Measurements from ENCODE around the gene ZFPL1. TPM values are rescaled to one million over a fixed set of nuclear protein-coding genes. Genes with fewer than 3 reads are reported as not detected.

Gene ZFPL1
- total and polyA plus RNA-seq, 10 of the 15 experiments (the other 5 are each of a cell fraction or from before 2014, with no cell fraction given), result 2.2 to 37.8 (median 27.0) TPM

DNA sequence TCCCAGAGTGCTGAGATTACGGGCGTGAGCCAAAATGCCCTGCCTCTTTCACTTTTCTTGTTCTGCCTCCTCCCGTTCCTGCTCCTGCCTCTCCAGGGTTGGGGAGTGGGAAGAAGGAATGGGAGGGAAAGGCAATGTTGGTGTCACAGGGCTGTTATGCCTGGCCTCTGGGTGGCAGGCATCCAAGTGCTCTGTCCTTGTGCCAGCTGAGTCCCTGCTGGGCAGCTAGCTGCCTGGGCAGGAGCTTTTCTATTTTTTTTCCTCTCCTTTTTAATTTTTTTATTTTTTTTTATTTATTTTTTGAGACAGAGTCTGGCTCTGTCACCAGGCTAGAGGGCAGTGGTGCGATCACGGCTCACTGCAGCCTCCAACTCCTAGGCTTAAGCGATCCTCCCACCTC lies 47.1 kb upstream of the ZFPL1 start:
- no peak for FAIRE-seq
- H2AFZ ChIP-seq (ENCODE audit: control insufficient read depth, low read depth, low read length), result no peak overlapping the region
- peaks cover 0 to 3% of the 10 kb centered on the region in 2 experiments; a peak in 1 of 4 replicates for H3K36me3 ChIP-seq (ENCODE audit: control insufficient read depth in 2 of 2, insufficient read depth in 2 of 2, low read length in 1 of 2)
- H3K27ac ChIP-seq (ENCODE audit: control insufficient read depth, insufficient read depth), result no peak overlapping the region
- ATAC-seq, result no peak
- no peaks in the 10 kb centered on the region for H3K27me3 ChIP-seq (replicated peaks in 1 of 2; ENCODE audit: control insufficient read depth in 2 of 2, insufficient read depth in 2 of 2, low read length in 1 of 2)
- no TSS peak for BruUV-seq (replicated peaks)
- H3K4me3 ChIP-seq, result no peak overlapping the region
- in situ Hi-C loops (cut with MboI), result no loop called here
- H3K4me1 ChIP-seq (ENCODE audit: control insufficient read depth, insufficient read depth, low read length), result peaks cover 14% of the 10 kb centered on the region
- ChIA-PET CTCF (interaction anchor here (1.7 kb wide), 2 partner anchors 73 to 145 kb away, joined by 3 to 4 read pairs; partner anchors contain the start of gene CAPN1), SMC1A (ENCODE audit: uncharacterized antibody, unreplicated experiment) (interaction anchor here (2.2 kb wide), 1 partner anchor 8 kb away, joined by 5 read pairs; no protein-coding TSS in a partner anchor), POLR2A (no interaction called here), RAD21 (ENCODE audit: unreplicated experiment) (no interaction called here)
- H3K4me2 ChIP-seq (ENCODE audit: control insufficient read depth, insufficient read depth), result no peak overlapping the region
- no peak for TF ChIP-seq HDGF (IDR thresholded peaks at IDR 0.05)
- no peak for TF ChIP-seq EP300 (IDR thresholded peaks at IDR 0.05; ENCODE audit: borderline replicate concordance in 1 of 2, control insufficient read depth in 1 of 2, low read depth in 2 of 2, low read length in 2 of 2)
- no peak for TF ChIP-seq YY1 (IDR thresholded peaks at IDR 0.05; ENCODE audit: low read depth, low read length)
- TF ChIP-seq, protein P1, sequence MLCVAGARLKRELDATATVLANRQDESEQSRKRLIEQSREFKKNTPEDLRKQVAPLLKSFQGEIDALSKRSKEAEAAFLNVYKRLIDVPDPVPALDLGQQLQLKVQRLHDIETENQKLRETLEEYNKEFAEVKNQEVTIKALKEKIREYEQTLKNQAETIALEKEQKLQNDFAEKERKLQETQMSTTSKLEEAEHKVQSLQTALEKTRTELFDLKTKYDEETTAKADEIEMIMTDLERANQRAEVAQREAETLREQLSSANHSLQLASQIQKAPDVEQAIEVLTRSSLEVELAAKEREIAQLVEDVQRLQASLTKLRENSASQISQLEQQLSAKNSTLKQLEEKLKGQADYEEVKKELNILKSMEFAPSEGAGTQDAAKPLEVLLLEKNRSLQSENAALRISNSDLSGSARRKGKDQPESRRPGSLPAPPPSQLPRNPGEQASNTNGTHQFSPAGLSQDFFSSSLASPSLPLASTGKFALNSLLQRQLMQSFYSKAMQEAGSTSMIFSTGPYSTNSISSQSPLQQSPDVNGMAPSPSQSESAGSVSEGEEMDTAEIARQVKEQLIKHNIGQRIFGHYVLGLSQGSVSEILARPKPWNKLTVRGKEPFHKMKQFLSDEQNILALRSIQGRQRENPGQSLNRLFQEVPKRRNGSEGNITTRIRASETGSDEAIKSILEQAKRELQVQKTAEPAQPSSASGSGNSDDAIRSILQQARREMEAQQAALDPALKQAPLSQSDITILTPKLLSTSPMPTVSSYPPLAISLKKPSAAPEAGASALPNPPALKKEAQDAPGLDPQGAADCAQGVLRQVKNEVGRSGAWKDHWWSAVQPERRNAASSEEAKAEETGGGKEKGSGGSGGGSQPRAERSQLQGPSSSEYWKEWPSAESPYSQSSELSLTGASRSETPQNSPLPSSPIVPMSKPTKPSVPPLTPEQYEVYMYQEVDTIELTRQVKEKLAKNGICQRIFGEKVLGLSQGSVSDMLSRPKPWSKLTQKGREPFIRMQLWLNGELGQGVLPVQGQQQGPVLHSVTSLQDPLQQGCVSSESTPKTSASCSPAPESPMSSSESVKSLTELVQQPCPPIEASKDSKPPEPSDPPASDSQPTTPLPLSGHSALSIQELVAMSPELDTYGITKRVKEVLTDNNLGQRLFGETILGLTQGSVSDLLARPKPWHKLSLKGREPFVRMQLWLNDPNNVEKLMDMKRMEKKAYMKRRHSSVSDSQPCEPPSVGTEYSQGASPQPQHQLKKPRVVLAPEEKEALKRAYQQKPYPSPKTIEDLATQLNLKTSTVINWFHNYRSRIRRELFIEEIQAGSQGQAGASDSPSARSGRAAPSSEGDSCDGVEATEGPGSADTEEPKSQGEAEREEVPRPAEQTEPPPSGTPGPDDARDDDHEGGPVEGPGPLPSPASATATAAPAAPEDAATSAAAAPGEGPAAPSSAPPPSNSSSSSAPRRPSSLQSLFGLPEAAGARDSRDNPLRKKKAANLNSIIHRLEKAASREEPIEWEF (IDR thresholded peaks at IDR 0.05; ENCODE audit: insufficient replicate concordance, low read depth, low read length), result no peak
- no peak for TF ChIP-seq SIX5 (IDR thresholded peaks at IDR 0.05; ENCODE audit: low read depth, low read length, severe bottlenecking)
- no peak for TF ChIP-seq CEBPB (IDR thresholded peaks at IDR 0.05; ENCODE audit: borderline replicate concordance in 1 of 2, low read depth in 2 of 2, low read length in 2 of 2)
- TF ChIP-seq, protein P2, sequence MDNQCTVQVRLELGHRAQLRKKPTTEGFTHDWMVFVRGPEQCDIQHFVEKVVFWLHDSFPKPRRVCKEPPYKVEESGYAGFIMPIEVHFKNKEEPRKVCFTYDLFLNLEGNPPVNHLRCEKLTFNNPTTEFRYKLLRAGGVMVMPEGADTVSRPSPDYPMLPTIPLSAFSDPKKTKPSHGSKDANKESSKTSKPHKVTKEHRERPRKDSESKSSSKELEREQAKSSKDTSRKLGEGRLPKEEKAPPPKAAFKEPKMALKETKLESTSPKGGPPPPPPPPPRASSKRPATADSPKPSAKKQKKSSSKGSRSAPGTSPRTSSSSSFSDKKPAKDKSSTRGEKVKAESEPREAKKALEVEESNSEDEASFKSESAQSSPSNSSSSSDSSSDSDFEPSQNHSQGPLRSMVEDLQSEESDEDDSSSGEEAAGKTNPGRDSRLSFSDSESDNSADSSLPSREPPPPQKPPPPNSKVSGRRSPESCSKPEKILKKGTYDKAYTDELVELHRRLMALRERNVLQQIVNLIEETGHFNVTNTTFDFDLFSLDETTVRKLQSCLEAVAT (IDR thresholded peaks at IDR 0.05), result no peak
- TF ChIP-seq ESRRA (IDR thresholded peaks at IDR 0.05; ENCODE audit: low read length), result no peak
- TF ChIP-seq RB1 (IDR thresholded peaks at IDR 0.05; ENCODE audit: borderline replicate concordance), result no peak
- no peaks in the 10 kb centered on the region for H3K9me3 ChIP-seq (replicated peaks; ENCODE audit: control insufficient read depth, insufficient read depth, low read length)
- H3K9ac ChIP-seq (ENCODE audit: control insufficient read depth, insufficient read depth, low read length), result no peak overlapping the region
- intact Hi-C loops (cut with micrococcal nuclease; ENCODE audit: unreplicated experiment), result no loop called here
- WGBS (ENCODE audit: insufficient coverage, insufficient replicate concordance, low lambda C conversion rate, missing lambda C conversion rate), result 97% methylated on average over 6 of the region's 6 CpGs
- no peaks in the 10 kb centered on the region for H4K20me1 ChIP-seq (ENCODE audit: control insufficient read depth, insufficient read depth)
- peaks cover 5% of the 10 kb centered on the region for H3K79me2 ChIP-seq (ENCODE audit: control insufficient read depth, insufficient read depth, low read length)
- DNase-seq (ENCODE audit: low read depth, low spot score), result no peak

All from GM12878 (cell line).